ENCODE measurements around the gene ADAMTSL2. TPM values are rescaled to one million over a fixed set of nuclear protein-coding genes. Genes with fewer than 3 reads are reported as not detected.

Gene ADAMTSL2
- total and polyA plus RNA-seq, 2 experiments from 2014 or later: 1.5 to 2.2 TPM

- H3K79me2 ChIP-seq: no peaks in the 10 kb centered on the region
- H3K27me3 ChIP-seq: peaks cover 26% of the 10 kb centered on the region
- 83% methylated on average over 15 of the region's 16 CpGs for WGBS (ENCODE audit: low lambda C conversion rate, missing lambda C conversion rate)
- no peak overlapping the region for H3K27ac ChIP-seq
- H2AFZ ChIP-seq: no peak overlapping the region
- H3K4me1 ChIP-seq (ENCODE audit: insufficient read depth): no peaks in the 10 kb centered on the region
- no peaks in the 10 kb centered on the region for H3K9me2 ChIP-seq (replicated peaks; ENCODE audit: insufficient read depth)
- H3K36me3 ChIP-seq (replicated peaks; ENCODE audit: insufficient read depth, low read depth): no peaks in the 10 kb centered on the region
- no peak overlapping the region for H3K4me2 ChIP-seq
- DNase-seq (ENCODE audit: low spot score): no peak
- TF ChIP-seq CTCF (IDR thresholded peaks at IDR 0.05; ENCODE audit: poor library complexity) (no peak), EZH2phosphoT487 (IDR thresholded peaks at IDR 0.05; ENCODE audit: low read depth, severe bottlenecking, unreplicated experiment) (no peak), EZH2 (IDR thresholded peaks at IDR 0.05; ENCODE audit: borderline replicate concordance) (no peak)
- H4K20me1 ChIP-seq (ENCODE audit: insufficient read depth, poor library complexity, severe bottlenecking): no peaks in the 10 kb centered on the region
- H3K9me3 ChIP-seq (ENCODE audit: low read depth): no peaks in the 10 kb centered on the region
- no peak overlapping the region for H3K4me3 ChIP-seq
Measured at GRCh38 chr9:133605856-133606707, 71.6 kb downstream of the ADAMTSL2 start.

- no peak for TF ChIP-seq CTCF (IDR thresholded peaks at IDR 0.05; ENCODE audit: poor library complexity)
- no peak for TF ChIP-seq EZH2phosphoT487 (IDR thresholded peaks at IDR 0.05; ENCODE audit: low read depth, severe bottlenecking, unreplicated experiment)
- TF ChIP-seq EZH2 (IDR thresholded peaks at IDR 0.05; ENCODE audit: borderline replicate concordance): no peak
- no peak overlapping the region for H3K4me2 ChIP-seq
- H2AFZ ChIP-seq: no peak overlapping the region
- 63% methylated on average over 8 of the region's 8 CpGs for WGBS (ENCODE audit: low lambda C conversion rate, missing lambda C conversion rate)
- no peaks in the 10 kb centered on the region for H3K36me3 ChIP-seq (replicated peaks; ENCODE audit: insufficient read depth, low read depth)
- H3K9me2 ChIP-seq (replicated peaks; ENCODE audit: insufficient read depth): no peaks in the 10 kb centered on the region
- H3K79me2 ChIP-seq: no peaks in the 10 kb centered on the region
- H3K9me3 ChIP-seq (ENCODE audit: low read depth): no peaks in the 10 kb centered on the region
- no peak overlapping the region for H3K4me3 ChIP-seq
- H4K20me1 ChIP-seq (ENCODE audit: insufficient read depth, poor library complexity, severe bottlenecking): no peaks in the 10 kb centered on the region
- H3K4me1 ChIP-seq (ENCODE audit: insufficient read depth): no peaks in the 10 kb centered on the region
- H3K27ac ChIP-seq: no peak overlapping the region
- DNase-seq (ENCODE audit: low spot score): no peak
- H3K27me3 ChIP-seq: peaks cover 32% of the 10 kb centered on the region
Measured at GRCh38 chr9:133606708-133607025, 72.2 kb downstream of the ADAMTSL2 start.

GRCh38 chr9:133607381-133607780 lies 72.9 kb downstream of the ADAMTSL2 start:
- 71% methylated on average over 7 of the region's 7 CpGs for WGBS (ENCODE audit: low lambda C conversion rate, missing lambda C conversion rate)
- TF ChIP-seq CTCF (IDR thresholded peaks at IDR 0.05; ENCODE audit: poor library complexity) (no peak), EZH2phosphoT487 (IDR thresholded peaks at IDR 0.05; ENCODE audit: low read depth, severe bottlenecking, unreplicated experiment) (no peak), EZH2 (IDR thresholded peaks at IDR 0.05; ENCODE audit: borderline replicate concordance) (no peak)
- Histone ChIP-seq H3K4me1 (ENCODE audit: insufficient read depth) (no peaks in the 10 kb centered on the region), H3K9me2 (replicated peaks; ENCODE audit: insufficient read depth) (no peaks in the 10 kb centered on the region), H3K4me2 (no peak overlapping the region), H3K27ac (no peak overlapping the region), H3K9me3 (ENCODE audit: low read depth) (no peaks in the 10 kb centered on the region), H3K27me3 (peaks cover 39% of the 10 kb centered on the region), H3K4me3 (no peak overlapping the region), H2AFZ (no peak overlapping the region), H3K36me3 (replicated peaks; ENCODE audit: insufficient read depth, low read depth) (no peaks in the 10 kb centered on the region), H4K20me1 (ENCODE audit: insufficient read depth, poor library complexity, severe bottlenecking) (no peaks in the 10 kb centered on the region), H3K79me2 (no peaks in the 10 kb centered on the region)
- no peak for DNase-seq (ENCODE audit: low spot score)

All from hepatocyte (in vitro differentiated cells).